ENCODE measurements around the gene TTLL10.

- TF ChIP-seq BHLHE40 (IDR thresholded peaks at IDR 0.05; ENCODE audit: borderline replicate concordance) (no peak), TARDBP (IDR thresholded peaks at IDR 0.05) (peak; percentile 63), LEF1 (IDR thresholded peaks at IDR 0.05; ENCODE audit: borderline replicate concordance) (no peak), NFRKB (IDR thresholded peaks at IDR 0.05) (no peak), L3MBTL2 (conservative IDR thresholded peaks at IDR 0.05) (no peak), ZNF384 (IDR thresholded peaks at IDR 0.05) (no peak)
Observed at GRCh38 chr1:1222575-1223225, 49.0 kb downstream of the TTLL10 start.

All from HEK293T (cell line).